Measurements from ENCODE around the gene SLC30A5. TPM values are rescaled to one million over a fixed set of nuclear protein-coding genes. Genes with fewer than 3 reads are reported as not detected.

Gene SLC30A5
- polyA plus RNA-seq, 1 donor (not counting 4 experiments of a cell fraction or from before 2014, with no cell fraction given) = 43.4 TPM

GRCh38 chr5:69078921-69079540, 14.8 kb upstream of the SLC30A5 start:
- H3K79me2 ChIP-seq (ENCODE audit: control insufficient read depth, insufficient read depth, low read length) = no peaks in the 10 kb centered on the region
- peak overlapping the region; percentile 29 for H2AFZ ChIP-seq (ENCODE audit: control insufficient read depth, low read length)
- peaks cover 4% of the 10 kb centered on the region for H3K4me1 ChIP-seq (ENCODE audit: control insufficient read depth, extremely low read depth, insufficient read depth, low read length)
- H3K9me3 ChIP-seq (ENCODE audit: control insufficient read depth, low read depth, low read length) = no peaks in the 10 kb centered on the region
- no peak for DNase-seq (ENCODE audit: low read depth, low spot score)
- dilution Hi-C loops (cut with MboI; ENCODE audit: extremely low pct_ligation_motif_present, low sequenced_read_pairs) = no loop called here
- TF ChIP-seq CTCF (optimal IDR thresholded peaks at IDR 0.05 in 1 of 3, IDR thresholded peaks at IDR 0.05 in 1 of 3, conservative IDR thresholded peaks at IDR 0.05 in 1 of 3; ENCODE audit: extremely low read depth in 1 of 3, insufficient read depth in 2 of 3, low read length in 3 of 3) (no peak), EZH2 (IDR thresholded peaks at IDR 0.05; ENCODE audit: low read length) (no peak)
- no peaks in the 10 kb centered on the region for H3K27me3 ChIP-seq (ENCODE audit: control insufficient read depth, extremely low read depth, insufficient read depth, low read length)
- H3K27ac ChIP-seq (ENCODE audit: control insufficient read depth, insufficient read depth, low read length) = no peak overlapping the region
- H3K36me3 ChIP-seq (ENCODE audit: control insufficient read depth in 2 of 2, extremely low read depth in 1 of 2, insufficient read depth in 2 of 2, low read length in 2 of 2) = no peaks in the 10 kb centered on the region
- no peak for FAIRE-seq
- no peaks in the 10 kb centered on the region for H3K9me1 ChIP-seq (ENCODE audit: control insufficient read depth, extremely low read depth, insufficient read depth, low read length)
- no peak overlapping the region for H3K4me2 ChIP-seq (ENCODE audit: control insufficient read depth, extremely low read depth, insufficient read depth, low read depth, low read length)
- H3K9ac ChIP-seq (ENCODE audit: control insufficient read depth, extremely low read depth, insufficient read depth, low read length) = no peak overlapping the region
- H4K20me1 ChIP-seq (ENCODE audit: control insufficient read depth, extremely low read depth, insufficient read depth, low read length) = no peaks in the 10 kb centered on the region
- H3K4me3 ChIP-seq (ENCODE audit: control insufficient read depth in 2 of 3, extremely low read depth in 1 of 3, insufficient read depth in 2 of 3, low read depth in 1 of 3, low read length in 3 of 3) = no peak overlapping the region

DNA sequence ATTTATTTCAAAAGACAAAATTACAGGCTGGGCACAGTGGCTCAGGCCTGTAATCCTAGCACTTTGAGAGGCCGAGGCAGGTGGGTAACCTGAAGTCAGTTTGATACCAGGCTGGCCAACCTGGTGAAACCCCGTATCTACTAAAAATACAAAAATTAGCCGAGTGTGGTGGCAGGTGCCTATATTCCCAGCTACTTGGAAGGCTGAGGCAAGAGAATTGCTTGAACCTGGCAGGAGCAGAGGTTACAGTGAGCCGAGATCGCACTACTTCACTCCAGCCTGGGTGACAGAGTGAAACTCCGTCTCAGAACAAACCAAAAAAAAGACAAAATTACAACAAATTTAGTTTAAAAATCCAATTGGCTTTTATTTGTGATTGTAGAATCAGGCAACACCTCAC, 14.3 kb upstream of the SLC30A5 start:
- no peaks in the 10 kb centered on the region for H3K79me2 ChIP-seq (ENCODE audit: control insufficient read depth, insufficient read depth, low read length)
- no peaks in the 10 kb centered on the region for H3K9me3 ChIP-seq (ENCODE audit: control insufficient read depth, low read depth, low read length)
- FAIRE-seq = no peak
- DNase-seq (ENCODE audit: low read depth, low spot score) = no peak
- TF ChIP-seq CTCF (optimal IDR thresholded peaks at IDR 0.05 in 1 of 3, IDR thresholded peaks at IDR 0.05 in 1 of 3, conservative IDR thresholded peaks at IDR 0.05 in 1 of 3; ENCODE audit: extremely low read depth in 1 of 3, insufficient read depth in 2 of 3, low read length in 3 of 3) (no peak), EZH2 (IDR thresholded peaks at IDR 0.05; ENCODE audit: low read length) (no peak)
- peaks cover 4% of the 10 kb centered on the region for H3K4me1 ChIP-seq (ENCODE audit: control insufficient read depth, extremely low read depth, insufficient read depth, low read length)
- dilution Hi-C loops (cut with MboI; ENCODE audit: extremely low pct_ligation_motif_present, low sequenced_read_pairs) = no loop called here
- no peaks in the 10 kb centered on the region for H3K27me3 ChIP-seq (ENCODE audit: control insufficient read depth, extremely low read depth, insufficient read depth, low read length)
- H3K36me3 ChIP-seq (ENCODE audit: control insufficient read depth in 2 of 2, extremely low read depth in 1 of 2, insufficient read depth in 2 of 2, low read length in 2 of 2) = no peaks in the 10 kb centered on the region
- H3K27ac ChIP-seq (ENCODE audit: control insufficient read depth, insufficient read depth, low read length) = no peak overlapping the region
- no peak overlapping the region for H3K4me3 ChIP-seq (ENCODE audit: control insufficient read depth in 2 of 3, extremely low read depth in 1 of 3, insufficient read depth in 2 of 3, low read depth in 1 of 3, low read length in 3 of 3)
- H3K9me1 ChIP-seq (ENCODE audit: control insufficient read depth, extremely low read depth, insufficient read depth, low read length) = no peaks in the 10 kb centered on the region
- H4K20me1 ChIP-seq (ENCODE audit: control insufficient read depth, extremely low read depth, insufficient read depth, low read length) = no peaks in the 10 kb centered on the region
- no peak overlapping the region for H3K4me2 ChIP-seq (ENCODE audit: control insufficient read depth, extremely low read depth, insufficient read depth, low read depth, low read length)
- H2AFZ ChIP-seq (ENCODE audit: control insufficient read depth, low read length) = no peak overlapping the region
- no peak overlapping the region for H3K9ac ChIP-seq (ENCODE audit: control insufficient read depth, extremely low read depth, insufficient read depth, low read length)

Measured in keratinocyte (primary cell).